H9 (cell line): Measurements from ENCODE around the gene SPRR5. TPM values are rescaled to one million over a fixed set of nuclear protein-coding genes. Genes with fewer than 3 reads are reported as not detected.

Experiments
- DNase-seq: peaks from one replicate; pipeline ENCODE4 v3.0.0-alpha.2; 2017
- H2AFZ ChIP-seq: one replicate; pipeline ENCODE4 v1.6.1; 2013; ENCODE audit warnings: mild to moderate bottlenecking, low read length, control low read depth, moderate library complexity
- H2AK5ac ChIP-seq: 2 replicates; pipeline ENCODE4 v1.6.1; 2013; ENCODE audit warnings: low read length, control low read depth, mixed read lengths; ENCODE audit not compliant: insufficient read length
- H2BK120ac ChIP-seq: one replicate; pipeline ENCODE4 v1.6.1; 2013; ENCODE audit warnings: low read depth, mild to moderate bottlenecking, low read length, control low read depth, inconsistent platforms; ENCODE audit not compliant: poor library complexity, severe bottlenecking
- H2BK12ac ChIP-seq: 2 replicates; pipeline ENCODE4 v1.6.1; 2013; ENCODE audit warnings: low read length, control low read depth, mixed read lengths, low read depth; ENCODE audit not compliant: insufficient read length
- H2BK15ac ChIP-seq: 2 replicates; pipeline ENCODE4 v1.6.1; 2013; ENCODE audit warnings: low read depth, low read length, control low read depth
- H2BK20ac ChIP-seq: one replicate; pipeline ENCODE4 v1.6.1; 2013; ENCODE audit warnings: low read depth, mild to moderate bottlenecking, low read length, control low read depth, inconsistent platforms; ENCODE audit not compliant: poor library complexity, severe bottlenecking
- H2BK5ac ChIP-seq: 2 replicates; pipeline ENCODE4 v1.6.1; 2013; ENCODE audit warnings: low read length, control low read depth, mixed read lengths; ENCODE audit not compliant: insufficient read length
- H3K14ac ChIP-seq: 2 replicates; pipeline ENCODE4 v1.6.1; 2013; ENCODE audit warnings: low read length, control low read depth; ENCODE audit not compliant: insufficient read depth
- H3K18ac ChIP-seq: 2 replicates; pipeline ENCODE4 v1.6.1; 2013; ENCODE audit warnings: low read depth, mild to moderate bottlenecking, mixed read lengths, low read length, control low read depth; ENCODE audit not compliant: insufficient read length
- H3K23ac ChIP-seq: 2 replicates; pipeline ENCODE4 v1.6.1; 2013; ENCODE audit warnings: low read length, control low read depth, mixed read lengths, low read depth; ENCODE audit not compliant: insufficient read length
- H3K23me2 ChIP-seq: 2 replicates; pipeline ENCODE4 v1.6.1; 2013; ENCODE audit warnings: low read depth, mild to moderate bottlenecking, mixed read lengths, low read length, control low read depth; ENCODE audit not compliant: insufficient read length, poor library complexity, severe bottlenecking
- H3K27ac ChIP-seq: 2 replicates; pipeline ENCODE4 v1.5.1; 2013; ENCODE audit warnings: low read length, control low read depth, mixed read lengths, low read depth; ENCODE audit not compliant: insufficient read length
- H3K27me3 ChIP-seq: 2 replicates; pipeline ENCODE4 v1.6.1; 2013; ENCODE audit warnings: low read length, control low read depth, inconsistent platforms; ENCODE audit not compliant: insufficient read depth
- H3K4ac ChIP-seq: 2 replicates; pipeline ENCODE4 v1.6.1; 2013; ENCODE audit warnings: low read depth, mild to moderate bottlenecking, control low read depth, inconsistent platforms, low read length, moderate library complexity
- H3K4me1 ChIP-seq: 2 replicates; pipeline ENCODE4 v1.6.1; 2013; ENCODE audit warnings: low read length, control low read depth, inconsistent platforms; ENCODE audit not compliant: insufficient read depth
- H3K4me2 ChIP-seq: 2 replicates; pipeline ENCODE4 v1.6.1; 2013; ENCODE audit warnings: low read length, control low read depth, mixed read lengths; ENCODE audit not compliant: insufficient read length, insufficient read depth
- H3K56ac ChIP-seq: 2 replicates; pipeline ENCODE4 v1.6.1; 2013; ENCODE audit warnings: low read depth, mild to moderate bottlenecking, mixed read lengths, low read length, control low read depth; ENCODE audit not compliant: insufficient read length
- H3K79me1 ChIP-seq: 2 replicates; pipeline ENCODE4 v1.6.1; 2013; ENCODE audit warnings: low read depth, mild to moderate bottlenecking, moderate library complexity, low read length, control low read depth, inconsistent platforms; ENCODE audit not compliant: insufficient read depth, poor library complexity, severe bottlenecking
- H3K79me2 ChIP-seq: 2 replicates; pipeline ENCODE4 v1.6.1; 2013; ENCODE audit warnings: low read length, control low read depth, inconsistent platforms; ENCODE audit not compliant: insufficient read depth
- H3K9ac ChIP-seq: 2 replicates; pipeline ENCODE4 v1.6.1; 2013; ENCODE audit warnings: low read length, control low read depth, mixed read lengths; ENCODE audit not compliant: insufficient read length; ENCODE audit errors: extremely low read depth
- H3K9me3 ChIP-seq: one replicate; pipeline ENCODE4 v1.6.1; 2013; ENCODE audit warnings: low read depth, low read length, inconsistent platforms; ENCODE audit not compliant: control insufficient read depth
- H3T11ph ChIP-seq: one replicate; pipeline ENCODE4 v1.6.1; 2013; ENCODE audit warnings: mild to moderate bottlenecking, low read length, control low read depth, inconsistent platforms
- H4K20me1 ChIP-seq: one replicate; pipeline ENCODE4 v1.6.1; 2013; ENCODE audit not compliant: control insufficient read depth, insufficient read length, insufficient read depth
- H4K5ac ChIP-seq: 2 replicates; pipeline ENCODE4 v1.6.1; 2013; ENCODE audit warnings: low read depth, mild to moderate bottlenecking, mixed read lengths, low read length, control low read depth; ENCODE audit not compliant: insufficient read length
- H4K8ac ChIP-seq: replicated peaks from 2 replicates; pipeline ENCODE4 v1.6.1; 2013; ENCODE audit warnings: low read length, control low read depth, mixed read lengths, low read depth; ENCODE audit not compliant: insufficient read length
- H4K91ac ChIP-seq: 2 replicates; pipeline ENCODE4 v1.6.1; 2013; ENCODE audit warnings: low read depth, mild to moderate bottlenecking, moderate library complexity, mixed read lengths, low read length, control low read depth; ENCODE audit not compliant: insufficient read length
- H3K27ac Mint-ChIP-seq, 3 experiments: 2 replicates in 2 of 3; 3 replicates in 1 of 3; pipeline ENCODE4 v1.8.0; 2020 to 2021; ENCODE audit warnings: mixed read lengths in 3 of 3, mild to moderate bottlenecking in 1 of 3, moderate library complexity in 1 of 3
- H3K27me3 Mint-ChIP-seq: 2 replicates; pipeline ENCODE4 v1.8.0; 2021; ENCODE audit warnings: low read depth, mild to moderate bottlenecking, moderate library complexity, mixed read lengths
- H3K36me3 Mint-ChIP-seq, 3 experiments: 2 replicates in 2 of 3; 3 replicates in 1 of 3; pipeline ENCODE4 v1.8.0; 2020 to 2021; ENCODE audit warnings: low read depth in 3 of 3, mixed read lengths in 3 of 3; ENCODE audit not compliant: insufficient read depth in 1 of 3
- H3K4me1 Mint-ChIP-seq, 2 experiments: 2 replicates each; pipeline ENCODE4 v1.8.0; 2020; ENCODE audit warnings: mixed read lengths in 2 of 2
- H3K4me3 Mint-ChIP-seq, 2 experiments: 2 replicates in 1 of 2; 3 replicates in 1 of 2; pipeline ENCODE4 v1.8.0; 2020 to 2021; ENCODE audit warnings: mild to moderate bottlenecking in 2 of 2, mixed read lengths in 2 of 2, moderate library complexity in 1 of 2
- H3K9me3 Mint-ChIP-seq, 2 experiments: 2 replicates in 1 of 2; 3 replicates in 1 of 2; pipeline ENCODE4 v1.8.0; 2020; ENCODE audit warnings: mild to moderate bottlenecking in 2 of 2, mixed read lengths in 2 of 2, moderate library complexity in 1 of 2
- WGBS: extraction: QIAGEN DNeasy Blood & Tissue Kit; methylation state at CpG from one replicate; pipeline ENCODE4 v1.1.7; 2013; ENCODE audit warnings: missing lambda C conversion rate, low lambda C conversion rate, mixed read lengths; ENCODE audit not compliant: insufficient read length; ENCODE audit errors: extremely low coverage; 5-methylcytosine and 5-hydroxymethylcytosine counted together
- total RNA-seq: library from RNA; stranded (reverse); gene quantifications from 2 replicates; pipeline ENCODE4 v1.2.1, GENCODE V29; 2021
- TF ChIP-seq, protein P1 (sequence below): fragments of 200-600 bp; sonication (generic); conservative IDR thresholded peaks from 3 replicates; pipeline ENCODE4 v1.8.0; 2021; ENCODE audit warnings: antibody characterized with exemption, mild to moderate bottlenecking

The SPRR5 gene
- total RNA-seq, 1 experiment from 2014 or later: not detected

DNA sequence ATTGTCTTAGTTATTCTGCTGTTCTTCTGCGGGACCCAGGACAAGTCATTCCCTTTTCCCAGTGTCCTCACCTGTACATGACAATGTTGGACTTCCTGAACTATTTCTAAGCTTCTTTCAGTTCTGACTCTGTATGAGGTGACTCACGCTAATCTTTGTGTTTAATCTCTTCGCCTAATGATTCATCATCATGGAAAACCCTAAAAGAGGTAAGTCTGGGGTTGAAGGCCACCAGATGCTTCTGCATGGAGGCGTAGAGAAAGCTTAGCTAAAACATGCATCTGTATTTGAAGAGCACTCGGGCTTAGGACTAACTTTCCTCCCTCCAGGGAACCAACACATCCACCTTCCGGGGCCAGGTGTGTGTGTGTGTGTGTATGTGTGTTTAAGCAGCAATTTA, 7.4 kb downstream of the SPRR5 start:
- no peak overlapping the region for H2BK5ac ChIP-seq
- H3K4me2 ChIP-seq: no peak overlapping the region
- no peak overlapping the region for H3K4ac ChIP-seq
- TF ChIP-seq, protein P1, sequence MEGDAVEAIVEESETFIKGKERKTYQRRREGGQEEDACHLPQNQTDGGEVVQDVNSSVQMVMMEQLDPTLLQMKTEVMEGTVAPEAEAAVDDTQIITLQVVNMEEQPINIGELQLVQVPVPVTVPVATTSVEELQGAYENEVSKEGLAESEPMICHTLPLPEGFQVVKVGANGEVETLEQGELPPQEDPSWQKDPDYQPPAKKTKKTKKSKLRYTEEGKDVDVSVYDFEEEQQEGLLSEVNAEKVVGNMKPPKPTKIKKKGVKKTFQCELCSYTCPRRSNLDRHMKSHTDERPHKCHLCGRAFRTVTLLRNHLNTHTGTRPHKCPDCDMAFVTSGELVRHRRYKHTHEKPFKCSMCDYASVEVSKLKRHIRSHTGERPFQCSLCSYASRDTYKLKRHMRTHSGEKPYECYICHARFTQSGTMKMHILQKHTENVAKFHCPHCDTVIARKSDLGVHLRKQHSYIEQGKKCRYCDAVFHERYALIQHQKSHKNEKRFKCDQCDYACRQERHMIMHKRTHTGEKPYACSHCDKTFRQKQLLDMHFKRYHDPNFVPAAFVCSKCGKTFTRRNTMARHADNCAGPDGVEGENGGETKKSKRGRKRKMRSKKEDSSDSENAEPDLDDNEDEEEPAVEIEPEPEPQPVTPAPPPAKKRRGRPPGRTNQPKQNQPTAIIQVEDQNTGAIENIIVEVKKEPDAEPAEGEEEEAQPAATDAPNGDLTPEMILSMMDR: no peak
- no peak overlapping the region for H4K91ac ChIP-seq
- H3K79me1 ChIP-seq: no peaks in the 10 kb centered on the region
- H3K9ac ChIP-seq: no peak overlapping the region
- H2BK120ac ChIP-seq: no peak overlapping the region
- H3K56ac ChIP-seq: no peak overlapping the region
- H2AFZ ChIP-seq: no peak overlapping the region
- no CpG with 5 or more reads among the region's 6 CpGs for WGBS
- H2BK15ac ChIP-seq: no peak overlapping the region
- no peak overlapping the region for H2BK20ac ChIP-seq
- no peaks in the 10 kb centered on the region for H3K4me1 ChIP-seq
- no peaks in the 10 kb centered on the region for H4K20me1 ChIP-seq
- no peaks in the 10 kb centered on the region for H3K79me2 ChIP-seq
- no peak overlapping the region for H3T11ph ChIP-seq
- peaks cover 5% of the 10 kb centered on the region for H3K27me3 Mint-ChIP-seq
- no peak overlapping the region for H4K5ac ChIP-seq
- no peak overlapping the region for H3K23ac ChIP-seq
- H3K4me1 Mint-ChIP-seq: no peaks in the 10 kb centered on the region
- H2BK12ac ChIP-seq: no peak overlapping the region
- no peak overlapping the region for H3K27ac ChIP-seq
- DNase-seq: no peak
- H3K27me3 ChIP-seq: no peaks in the 10 kb centered on the region
- H3K18ac ChIP-seq: no peak overlapping the region
- no peaks in the 10 kb centered on the region for H3K36me3 Mint-ChIP-seq
- H3K27ac Mint-ChIP-seq: no peak overlapping the region
- no peak overlapping the region for H3K4me3 Mint-ChIP-seq
- H4K8ac ChIP-seq: no peak overlapping the region
- no peak overlapping the region for H2AK5ac ChIP-seq
- no peaks in the 10 kb centered on the region for H3K23me2 ChIP-seq
- peaks cover 22 to 57% of the 10 kb centered on the region in 2 experiments for H3K9me3 Mint-ChIP-seq
- no peaks in the 10 kb centered on the region for H3K9me3 ChIP-seq
- H3K14ac ChIP-seq: no peak overlapping the region
